Epithelial cell of alveolus of lung (primary cell): Measurements from ENCODE around the gene CD163L1. TPM values are rescaled to one million over a fixed set of nuclear protein-coding genes. Genes with fewer than 3 reads are reported as not detected.

Experiments used
- total RNA-seq: library from RNA; depleted of rRNA; stranded (reverse); fragments of >200 nt; gene quantifications from 2 replicates; pipeline ENCODE4 v1.2.1, GENCODE V29; 2015

CD163L1 gene
- total RNA-seq, result 0.16 and 0.26 TPM in 2 replicates

GRCh38 chr12:7444076-7444475 lies at the start of gene CD163L1:
TSS of gene CD163L1 (minus strand) at chr12:7444153. CDS start at chr12:7444127, 26 bp downstream.

Other genes with a start within 250 kb of the CD163L1 start
- not detected in 2 replicates for gene ACSM4, start 140.1 kb downstream of the CD163L1 start, total RNA-seq
- not detected in 2 replicates for gene CD163, start 59.6 kb upstream of the CD163L1 start, total RNA-seq
- gene APOBEC1, start 221.8 kb upstream of the CD163L1 start, total RNA-seq, result not detected in 2 replicates